GM10847 (cell line): Measurements from ENCODE around the gene SLC35D3.

Experiments
- POLR2A ChIP-seq: IDR thresholded peaks from 2 replicates; pipeline ENCODE4 v1.6.1; 2011; ENCODE audit not compliant: insufficient read length; ENCODE audit errors: extremely low read depth

The SLC35D3 gene

DNA sequence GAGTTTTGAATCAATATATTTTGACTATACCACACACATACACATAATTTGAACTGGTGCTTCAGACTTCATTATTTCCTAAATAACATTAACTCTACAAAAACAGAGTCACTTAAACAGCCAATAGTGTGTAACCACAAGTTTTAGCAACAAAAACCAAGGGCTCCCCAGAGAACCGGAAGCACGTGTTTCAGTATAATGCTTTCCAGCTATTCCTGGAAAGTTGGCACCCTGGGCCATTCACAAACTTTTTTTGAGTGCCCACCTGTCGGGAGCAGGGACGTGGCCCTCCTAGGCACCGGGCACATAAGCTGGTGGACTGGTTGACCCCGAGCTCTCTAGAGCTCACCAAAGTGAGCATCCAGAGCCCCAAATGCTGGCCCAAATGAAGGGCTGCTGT, 1.9 kb upstream of the SLC35D3 start:
- TF ChIP-seq POLR2A = no peak

DNA sequence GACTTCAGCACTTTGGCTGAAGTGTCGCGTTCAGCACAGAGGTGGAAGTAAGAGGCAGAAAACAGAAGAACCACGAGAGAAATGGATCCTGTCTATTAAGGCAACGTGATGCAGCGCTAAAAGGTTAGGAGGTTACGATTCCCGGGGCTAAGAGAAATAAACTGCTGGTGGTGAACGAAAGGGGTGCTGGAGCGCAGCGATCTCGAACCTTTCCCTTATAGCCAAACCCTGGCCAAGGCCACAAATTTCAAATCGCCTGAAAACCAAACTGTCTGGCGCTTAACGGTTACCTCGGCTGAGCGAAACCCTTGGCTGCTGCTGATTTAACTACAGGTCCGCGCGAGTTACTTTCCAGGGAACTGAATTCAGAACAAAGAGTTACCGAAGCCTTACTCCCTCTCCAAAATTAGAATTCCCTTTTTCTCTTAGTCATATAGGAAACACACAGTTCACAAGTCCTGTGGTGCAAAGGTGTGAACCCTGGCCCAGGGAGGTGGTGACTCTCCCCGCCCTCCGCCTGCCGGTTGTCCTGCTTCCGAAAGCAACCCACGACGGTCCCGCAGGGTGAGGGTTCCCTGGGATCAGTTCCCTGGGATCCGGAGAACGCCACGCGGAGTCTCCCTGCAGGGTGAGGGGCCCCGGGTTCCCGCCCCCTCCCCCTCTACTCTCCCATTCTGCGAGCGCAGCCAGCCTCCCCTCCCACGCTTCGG, 1.3 kb upstream of the SLC35D3 start:
- TF ChIP-seq POLR2A = no peak

- TF ChIP-seq POLR2A = no peak
These were observed 643 bp upstream of the SLC35D3 start for GRCh38 chr6:136921381-136921935.

DNA sequence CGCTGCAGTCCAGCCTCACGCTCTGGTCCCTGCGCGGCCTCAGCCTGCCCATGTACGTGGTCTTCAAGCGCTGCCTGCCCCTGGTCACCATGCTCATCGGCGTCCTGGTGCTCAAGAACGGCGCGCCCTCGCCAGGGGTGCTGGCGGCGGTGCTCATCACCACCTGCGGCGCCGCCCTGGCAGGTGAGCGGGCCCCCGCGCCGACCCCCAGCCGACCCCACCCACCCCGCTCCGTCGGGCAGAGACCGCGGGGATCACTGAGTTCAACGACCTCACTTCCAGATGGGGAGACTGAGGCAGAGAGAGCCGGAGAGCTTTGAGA, 545 bp downstream of the SLC35D3 start:
- no peak for TF ChIP-seq POLR2A

GRCh38 chr6:136923116-136923953, 1.2 kb downstream of the SLC35D3 start:
- no peak for TF ChIP-seq POLR2A

- TF ChIP-seq POLR2A = no peak
These were observed 2.0 kb downstream of the SLC35D3 start for GRCh38 chr6:136923954-136924673.

DNA sequence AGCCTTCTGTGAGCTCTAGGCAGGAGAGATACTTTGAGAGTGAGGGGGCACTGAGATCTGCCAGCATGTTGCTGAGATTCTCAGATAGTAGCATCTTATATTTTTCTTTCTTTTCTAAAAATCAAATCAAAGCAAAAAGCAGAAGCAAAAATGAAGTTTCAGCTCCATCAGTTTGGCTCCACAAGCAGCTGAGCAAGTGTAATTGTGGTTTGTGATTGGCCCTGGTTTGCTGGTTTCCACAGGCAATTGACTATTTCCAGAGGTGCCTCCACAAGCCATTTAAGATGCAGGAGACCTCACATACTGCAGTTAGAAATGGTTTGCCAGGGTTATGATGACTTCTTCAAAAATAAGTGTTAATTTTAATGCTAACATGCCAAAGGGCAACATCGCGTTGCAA, 4.3 kb downstream of the SLC35D3 start:
- TF ChIP-seq POLR2A = no peak

DNA sequence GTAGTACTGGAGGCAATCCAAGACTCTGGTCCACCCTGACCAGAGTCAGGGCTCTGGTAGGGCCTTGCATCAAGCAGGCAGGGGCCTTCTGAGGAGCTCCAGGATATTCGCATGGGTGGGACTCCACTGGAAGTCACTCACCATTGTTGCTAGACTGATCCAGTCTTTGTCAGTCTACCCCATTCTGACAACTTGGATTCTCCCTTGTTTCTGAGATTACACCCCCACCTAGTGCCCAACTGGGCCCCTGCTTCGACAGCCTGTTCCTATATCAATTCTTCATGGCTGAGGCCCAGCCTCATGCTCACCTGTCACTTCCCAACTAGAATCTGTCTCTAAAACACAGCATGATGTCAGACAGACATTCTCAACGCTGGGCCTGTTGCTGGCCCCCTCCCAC, 5.2 kb downstream of the SLC35D3 start:
- TF ChIP-seq POLR2A = no peak

DNA sequence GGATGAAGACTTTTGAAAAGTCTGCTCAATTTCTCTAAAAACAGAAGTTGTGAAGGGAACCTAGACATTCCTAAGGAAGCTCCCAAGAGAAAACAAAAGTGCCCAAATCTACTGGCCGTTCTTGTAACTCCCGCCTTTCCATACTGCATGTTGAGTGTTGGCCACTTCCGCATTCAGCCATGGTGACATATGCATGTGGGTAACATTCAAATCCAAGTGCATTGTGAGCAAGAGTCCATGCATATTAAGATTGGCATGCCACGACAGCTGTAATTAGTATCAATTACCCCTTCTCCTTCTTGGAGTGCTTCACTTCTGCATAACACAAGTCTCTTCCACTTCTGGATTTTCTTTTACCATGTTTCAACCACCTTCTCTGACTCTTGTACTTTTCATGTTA, 8.4 kb downstream of the SLC35D3 start:
- no peak for TF ChIP-seq POLR2A

DNA sequence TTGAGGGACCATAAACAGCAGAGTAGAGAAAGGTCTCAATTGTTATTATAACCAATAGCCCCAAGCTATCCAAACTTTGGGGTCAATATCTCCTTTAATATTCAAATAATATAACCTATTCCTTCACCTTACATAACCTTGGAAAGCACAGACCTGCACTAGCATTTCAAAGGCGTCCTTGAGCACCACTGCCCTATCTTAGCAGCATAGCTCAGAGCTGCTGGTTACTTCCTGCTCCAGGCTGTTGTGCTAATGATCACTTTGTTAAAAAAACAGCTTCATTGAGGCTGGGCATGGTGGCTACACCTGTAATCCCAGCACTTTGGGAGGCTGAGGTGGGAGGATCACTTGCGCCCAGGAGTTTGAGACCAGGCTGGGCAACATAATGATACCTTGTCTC, 10.5 kb downstream of the SLC35D3 start:
- TF ChIP-seq POLR2A = no peak

- no peak for TF ChIP-seq POLR2A
These were observed 23.0 kb downstream of the SLC35D3 start for GRCh38 chr6:136945072-136945471.

DNA sequence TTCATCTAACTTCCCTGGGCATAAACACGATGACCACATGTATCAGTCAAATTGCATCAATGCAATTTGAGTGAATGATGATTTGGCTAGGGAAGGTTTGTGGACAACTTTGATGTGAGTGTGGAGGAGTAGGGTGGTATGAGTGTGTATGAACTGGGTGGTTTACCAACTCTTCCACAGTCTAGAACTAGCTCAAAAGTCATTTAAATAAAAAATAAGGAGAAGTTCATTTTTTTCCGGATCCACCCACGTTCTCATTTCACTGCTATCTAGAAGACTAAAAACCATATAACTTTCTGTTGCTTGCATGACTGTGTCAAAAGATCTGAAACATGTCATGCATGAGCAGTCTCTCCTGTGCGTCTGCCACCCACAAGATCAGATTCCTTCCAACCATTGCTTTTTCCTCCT, 23.6 kb downstream of the SLC35D3 start:
- TF ChIP-seq POLR2A = no peak

GRCh38 chr6:136947037-136947436, 24.9 kb downstream of the SLC35D3 start:
- TF ChIP-seq POLR2A = no peak

- TF ChIP-seq POLR2A = no peak
These were observed 28.5 kb downstream of the SLC35D3 start for GRCh38 chr6:136950436-136951126.

DNA sequence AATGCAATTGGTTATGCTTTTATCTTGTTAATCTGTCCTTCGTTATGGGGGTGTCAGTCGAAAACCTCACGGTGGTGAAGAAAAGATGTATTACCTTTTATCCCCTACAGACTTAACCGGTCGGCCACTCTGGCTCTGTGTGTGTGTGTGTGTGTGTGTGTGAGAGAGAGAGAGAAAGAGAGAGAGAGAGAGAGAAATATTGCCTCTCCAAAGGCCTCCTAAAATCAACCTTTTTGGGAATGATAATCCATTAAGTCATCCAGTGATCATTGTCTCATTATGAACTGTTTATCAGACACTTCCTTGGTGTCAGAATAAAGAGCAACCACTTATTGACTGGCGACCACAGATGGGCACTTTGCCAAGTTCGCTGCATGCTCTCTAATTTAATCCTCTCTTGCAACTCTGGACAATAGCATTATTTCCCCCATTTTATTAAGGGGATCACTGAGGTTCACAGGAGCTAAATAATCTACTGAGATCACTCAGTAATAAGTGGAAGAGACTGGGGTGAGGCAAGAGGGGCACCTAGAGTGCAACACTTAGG, 30.7 kb downstream of the SLC35D3 start:
- no peak for TF ChIP-seq POLR2A
